Sigmoid colon (tissue), 7 donors: ENCODE data around the gene MAP2K2. TPM values are rescaled to one million over a fixed set of nuclear protein-coding genes. Genes with fewer than 3 reads are reported as not detected.

Experiments
- DNase-seq: peaks from one replicate; pipeline ENCODE4 v3.0.0-alpha.2; 2019
- H3K27ac ChIP-seq, 4 donors: fragments of 200-600 bp; sonication (generic); one replicate each; pipeline ENCODE4 v1.5.1; 2016 to 2019; ENCODE audit warnings: mild to moderate bottlenecking in 1 of 4
- H3K27me3 ChIP-seq, 3 donors: fragments of 200-600 bp; sonication (generic); one replicate each; pipeline ENCODE4 v1.5.1; 2019; ENCODE audit warnings: mild to moderate bottlenecking in 1 of 3
- H3K36me3 ChIP-seq, 4 donors: fragments of 200-600 bp; sonication (generic); one replicate each; pipeline ENCODE4 v1.5.1; 2016 to 2019
- H3K4me1 ChIP-seq, 4 donors: fragments of 200-600 bp; sonication (generic); one replicate each; pipeline ENCODE4 v1.5.1; 2017 to 2019
- H3K4me3 ChIP-seq, 4 donors: fragments of 200-600 bp; sonication (generic); one replicate each; pipeline ENCODE4 v1.5.1; 2017 to 2019; ENCODE audit warnings: mild to moderate bottlenecking in 2 of 4, moderate library complexity in 1 of 4
- H3K9me3 ChIP-seq, 4 donors: fragments of 200-600 bp in 3 of 4; sonication (generic) in 3 of 4; one replicate each; pipeline versions ENCODE4 v1.5.1 to v1.6.1; 2013 to 2019
- EP300 ChIP-seq, 4 donors: sonication (generic); formaldehyde crosslinking; IDR thresholded peaks; one replicate each; pipeline ENCODE4 v1.6.1; 2017; ENCODE audit warnings: antibody characterized with exemption in 4 of 4
- POLR2A ChIP-seq, 2 donors: fragments of 450-650 bp; IDR thresholded peaks; one replicate each; pipeline ENCODE4 v1.6.1; 2016; ENCODE audit warnings: antibody characterized with exemption in 2 of 2, mild to moderate bottlenecking in 2 of 2, moderate library complexity in 2 of 2
- POLR2AphosphoS5 ChIP-seq, 4 donors: sonication (generic); formaldehyde crosslinking; IDR thresholded peaks; one replicate each; pipeline ENCODE4 v1.6.1; 2017; ENCODE audit warnings: antibody characterized with exemption in 4 of 4
- WGBS, 2 donors: extraction: QIAGEN DNeasy Blood & Tissue Kit; methylation state at CpG; one replicate each; pipeline ENCODE4 v1.1.7; 2013; 5-methylcytosine and 5-hydroxymethylcytosine counted together
- intact Hi-C: fragments of 100-400 bp; cut with DNase I; formaldehyde crosslinking; loops from one replicate; pipeline ENCODE4 v1.15.1; 2023
- polyA plus RNA-seq, 3 donors: library from polyadenylated mRNA; stranded (reverse); fragments of 200-250 nt; gene quantifications; one replicate each; pipeline ENCODE4 v1.2.3, GENCODE V29; 2013
- total RNA-seq, 4 donors: library from RNA; depleted of rRNA; stranded (reverse); fragments of >200 nt; gene quantifications; one replicate each; pipeline ENCODE4 v1.1.0, GENCODE V29; 2016
- TF ChIP-seq, protein P1 (sequence below), 4 experiments: fragments of 450-650 bp in 3 of 4; fragments of 200-600 bp in 1 of 4; IDR thresholded peaks; one replicate each; pipeline ENCODE4 v1.5.1; 2016 to 2019; ENCODE audit warnings: antibody characterized with exemption in 4 of 4, mild to moderate bottlenecking in 3 of 4, moderate library complexity in 2 of 4
- donor health status: healthy with polysubstance abuse.
- donor health status: Bipolar disorder and iron deficiency.
- donor health status: healthy.

Gene MAP2K2
- total and polyA plus RNA-seq, 7 donors, result 48.2 to 278 (median 76.4) TPM

DNA sequence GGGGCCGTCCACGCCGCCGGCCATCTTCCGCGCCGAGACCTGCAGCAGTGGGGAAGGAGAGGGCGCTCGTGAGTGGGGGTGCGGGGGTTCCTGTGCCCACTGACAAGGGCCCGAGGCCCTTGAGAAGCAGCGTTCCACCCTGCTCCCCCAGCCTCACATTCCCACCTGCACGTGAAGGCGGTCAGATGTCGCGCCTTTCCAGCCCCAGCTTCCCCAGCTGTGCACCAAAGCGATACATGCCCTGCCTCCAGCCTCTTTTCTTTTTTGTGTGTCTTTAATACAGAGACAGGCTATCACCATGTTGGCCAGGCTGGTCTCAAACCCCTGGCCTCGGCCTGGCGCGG is 68.7 kb downstream of the MAP2K2 start:
- H3K4me3 ChIP-seq, result no peak overlapping the region
- intact Hi-C loops, result no loop called here
- H3K4me1 ChIP-seq, result peaks cover 0 to 69% (median 57%) of the 10 kb centered on the region in 4 donors
- 91 to 97% methylated on average over 20 of the region's 20 CpGs for WGBS, 2 donors
- H3K27ac ChIP-seq, result no peak overlapping the region
- peaks cover 21 to 49% (median 27%) of the 10 kb centered on the region in 4 donors for H3K36me3 ChIP-seq
- TF ChIP-seq, protein P1, sequence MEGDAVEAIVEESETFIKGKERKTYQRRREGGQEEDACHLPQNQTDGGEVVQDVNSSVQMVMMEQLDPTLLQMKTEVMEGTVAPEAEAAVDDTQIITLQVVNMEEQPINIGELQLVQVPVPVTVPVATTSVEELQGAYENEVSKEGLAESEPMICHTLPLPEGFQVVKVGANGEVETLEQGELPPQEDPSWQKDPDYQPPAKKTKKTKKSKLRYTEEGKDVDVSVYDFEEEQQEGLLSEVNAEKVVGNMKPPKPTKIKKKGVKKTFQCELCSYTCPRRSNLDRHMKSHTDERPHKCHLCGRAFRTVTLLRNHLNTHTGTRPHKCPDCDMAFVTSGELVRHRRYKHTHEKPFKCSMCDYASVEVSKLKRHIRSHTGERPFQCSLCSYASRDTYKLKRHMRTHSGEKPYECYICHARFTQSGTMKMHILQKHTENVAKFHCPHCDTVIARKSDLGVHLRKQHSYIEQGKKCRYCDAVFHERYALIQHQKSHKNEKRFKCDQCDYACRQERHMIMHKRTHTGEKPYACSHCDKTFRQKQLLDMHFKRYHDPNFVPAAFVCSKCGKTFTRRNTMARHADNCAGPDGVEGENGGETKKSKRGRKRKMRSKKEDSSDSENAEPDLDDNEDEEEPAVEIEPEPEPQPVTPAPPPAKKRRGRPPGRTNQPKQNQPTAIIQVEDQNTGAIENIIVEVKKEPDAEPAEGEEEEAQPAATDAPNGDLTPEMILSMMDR (IDR thresholded peaks at IDR 0.05), result no peak
- TF ChIP-seq POLR2A (IDR thresholded peaks at IDR 0.05) (no peak), EP300 (IDR thresholded peaks at IDR 0.05) (no peak)
- DNase-seq, result no peak
- H3K27me3 ChIP-seq, result no peaks in the 10 kb centered on the region
- H3K9me3 ChIP-seq, result no peaks in the 10 kb centered on the region

DNA sequence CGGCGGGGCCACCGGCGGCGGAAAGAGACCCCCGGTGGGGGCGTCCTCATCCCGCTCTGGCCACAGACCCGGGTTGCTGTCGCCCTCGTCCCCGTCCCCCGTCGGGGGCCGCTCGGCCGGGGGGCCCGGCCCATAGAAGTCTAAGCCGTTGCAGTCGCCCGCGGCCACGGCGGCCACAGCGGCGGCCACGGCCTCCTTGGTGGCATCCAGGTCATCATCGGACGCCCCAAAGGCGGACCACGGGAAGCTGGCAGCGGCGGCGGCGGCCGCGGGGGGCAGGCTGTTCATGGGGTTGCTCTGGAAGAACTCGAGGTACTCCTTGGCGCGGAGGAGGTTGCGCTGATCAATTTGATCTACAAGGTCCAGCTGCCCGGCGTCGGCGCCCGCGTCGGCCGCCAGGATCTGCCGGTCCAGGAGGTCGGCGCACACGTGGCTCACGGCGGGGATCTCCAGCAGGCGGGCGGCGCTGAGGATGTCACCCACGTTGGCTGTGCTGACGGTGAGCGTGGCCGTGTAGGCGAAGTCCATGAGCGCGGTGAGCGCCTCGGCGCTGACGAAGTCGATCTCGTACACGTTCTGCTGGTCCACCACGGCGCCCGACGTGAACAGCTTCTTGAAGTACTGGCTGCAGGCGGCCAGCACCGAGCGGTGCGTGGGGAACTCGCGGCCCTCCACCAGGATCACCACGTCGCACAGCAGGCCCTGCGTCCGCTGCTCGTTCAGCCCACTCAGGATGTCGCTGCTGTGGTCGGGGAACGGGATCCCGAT is 69.3 kb downstream of the MAP2K2 start:
- Histone ChIP-seq H3K27ac (no peak overlapping the region), H3K27me3 (no peaks in the 10 kb centered on the region), H3K4me1 (peaks cover 0 to 69% (median 55%) of the 10 kb centered on the region in 4 donors), H3K36me3 (peaks cover 27 to 55% (median 27%) of the 10 kb centered on the region in 4 donors), H3K9me3 (no peaks in the 10 kb centered on the region), H3K4me3 (no peak overlapping the region)
- intact Hi-C loops, result no loop called here
- DNase-seq, result no peak
- WGBS, 2 donors, result 55 to 95% methylated on average over 91 of the region's 91 CpGs
- TF ChIP-seq, protein P1 (IDR thresholded peaks at IDR 0.05), result no peak
- TF ChIP-seq POLR2A (IDR thresholded peaks at IDR 0.05) (no peak), POLR2AphosphoS5 (IDR thresholded peaks at IDR 0.05) (no peak)

DNA sequence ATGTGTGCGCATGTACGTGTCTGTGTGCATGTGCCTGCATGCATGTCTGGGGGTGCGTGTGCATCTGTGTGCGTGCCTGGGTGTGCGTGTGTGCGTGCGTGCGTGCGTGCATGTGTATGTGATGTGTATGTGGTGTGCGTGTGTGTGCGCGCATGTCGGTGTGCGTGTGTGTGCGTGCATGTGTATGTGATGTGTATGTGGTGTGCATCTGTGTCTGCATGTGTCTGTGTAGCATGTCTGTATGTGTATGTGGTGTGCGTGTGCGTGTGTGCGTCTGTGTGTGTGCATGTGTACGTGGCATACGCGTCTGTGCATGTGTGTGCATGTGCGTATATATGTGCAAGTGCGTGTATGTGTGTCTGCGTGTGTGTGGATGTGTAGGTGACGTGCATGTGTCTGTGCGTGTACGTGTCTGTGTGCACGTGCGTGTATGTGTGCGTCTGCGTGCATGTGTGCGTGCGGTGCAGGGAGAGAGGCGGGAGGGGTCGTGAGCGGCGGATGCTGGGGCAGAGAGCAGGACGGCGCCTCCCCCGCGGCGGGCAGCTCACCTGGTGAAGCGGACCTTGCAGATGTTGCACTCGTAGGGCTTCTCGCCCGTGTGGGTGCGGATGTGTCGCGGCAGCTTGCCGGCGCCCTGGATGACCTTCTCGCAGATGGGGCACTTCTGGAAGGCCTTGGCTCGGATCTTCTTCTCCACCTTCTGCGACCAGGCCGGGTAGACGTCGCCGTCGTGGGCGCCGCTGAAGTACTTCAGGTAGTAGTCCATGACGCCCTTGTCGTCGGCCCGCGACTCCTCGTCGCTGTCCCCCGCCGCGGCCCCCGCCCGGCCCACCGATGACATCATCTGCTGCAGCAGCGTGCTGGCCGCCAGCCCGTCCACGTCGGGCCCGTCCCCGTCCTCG is 70.2 kb downstream of the MAP2K2 start:
- Histone ChIP-seq H3K4me3 (no peak overlapping the region), H3K36me3 (peaks cover 27 to 55% (median 29%) of the 10 kb centered on the region in 4 donors), H3K9me3 (no peaks in the 10 kb centered on the region), H3K4me1 (peaks cover 0 to 64% (median 51%) of the 10 kb centered on the region in 4 donors), H3K27ac (peak overlapping the region in 2 of 4 donors; percentile 66 to 78), H3K27me3 (no peaks in the 10 kb centered on the region)
- no peak for DNase-seq
- TF ChIP-seq, protein P1 (IDR thresholded peaks at IDR 0.05), result no peak
- no peak for TF ChIP-seq POLR2A (IDR thresholded peaks at IDR 0.05)
- peak in 1 of 4 donors; percentile 12 for TF ChIP-seq POLR2AphosphoS5 (IDR thresholded peaks at IDR 0.05)
- intact Hi-C loops, result no loop called here
- WGBS, 2 donors, result 22 to 82% methylated on average over 82 of the region's 82 CpGs

DNA sequence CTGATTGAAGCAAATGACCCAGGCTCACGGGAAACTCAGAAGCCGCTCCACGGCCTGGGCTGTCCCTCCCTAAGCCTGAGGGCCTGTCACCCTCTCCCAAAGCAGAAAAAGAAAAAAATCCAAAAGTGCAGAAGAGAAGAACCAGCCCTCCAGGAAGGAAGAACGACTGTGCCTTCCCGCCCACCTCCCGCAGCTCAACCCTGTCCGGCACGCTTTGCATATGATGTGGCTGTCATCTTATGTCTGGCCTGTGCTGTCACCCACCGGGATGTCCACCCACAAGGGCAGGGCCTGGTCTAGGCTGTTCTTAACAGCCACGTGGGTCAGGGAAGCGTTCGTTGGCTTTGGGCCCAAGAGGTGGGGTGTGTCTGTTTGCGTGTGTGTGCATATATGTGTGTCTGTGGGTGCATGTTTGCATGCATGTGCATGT is 70.9 kb downstream of the MAP2K2 start:
- 7 to 46% methylated on average over 13 of the region's 13 CpGs for WGBS, 2 donors
- H3K27ac ChIP-seq, result peak overlapping the region; percentile 66 to 78 (median 72)
- TF ChIP-seq, protein P1 (IDR thresholded peaks at IDR 0.05), result no peak
- no peak for TF ChIP-seq EP300 (IDR thresholded peaks at IDR 0.05)
- TF ChIP-seq POLR2AphosphoS5 (IDR thresholded peaks at IDR 0.05), result peak in 1 of 4 donors; percentile 24
- peaks cover 0 to 58% (median 44%) of the 10 kb centered on the region in 4 donors for H3K4me1 ChIP-seq
- H3K27me3 ChIP-seq, result no peaks in the 10 kb centered on the region
- no peaks in the 10 kb centered on the region for H3K9me3 ChIP-seq
- no peak for DNase-seq
- H3K4me3 ChIP-seq, result peak overlapping the region in 2 of 4 donors; percentile 14 to 21
- H3K36me3 ChIP-seq, result peaks cover 27 to 61% (median 29%) of the 10 kb centered on the region in 4 donors
- intact Hi-C loops, result no loop called here
